Liver (tissue), 9 donors: ENCODE data around the gene EXOC2. TPM values are rescaled to one million over a fixed set of nuclear protein-coding genes. Genes with fewer than 3 reads are reported as not detected.

Experiments
- DNase-seq: peaks from one replicate; pipeline ENCODE4 v3.0.0-alpha.2; 2017; ENCODE audit warnings: low spot score
- H3K27ac ChIP-seq, 2 donors: one replicate each; pipeline ENCODE4 v1.7.0; 2013; ENCODE audit warnings: inconsistent platforms in 2 of 2, low read length in 2 of 2, control low read depth in 1 of 2, low read depth in 1 of 2, mild to moderate bottlenecking in 1 of 2
- H3K27me3 ChIP-seq, 4 donors: one replicate each; pipeline versions ENCODE4 v1.6.1 to v1.7.0; 2013; ENCODE audit warnings: low read length in 3 of 4, inconsistent platforms in 1 of 4, mild to moderate bottlenecking in 1 of 4, moderate library complexity in 1 of 4; ENCODE audit not compliant: control insufficient read depth in 4 of 4, insufficient read depth in 4 of 4
- H3K36me3 ChIP-seq, 4 donors: one replicate each; pipeline versions ENCODE4 v1.6.1 to v1.7.0; 2013; ENCODE audit warnings: low read length in 3 of 4, mild to moderate bottlenecking in 3 of 4, low read depth in 1 of 4, moderate library complexity in 1 of 4; ENCODE audit not compliant: control insufficient read depth in 4 of 4, insufficient read depth in 3 of 4
- H3K4me1 ChIP-seq, 4 donors: one replicate each; pipeline versions ENCODE4 v1.6.1 to v1.7.0; 2013; ENCODE audit warnings: low read length in 3 of 4, mild to moderate bottlenecking in 3 of 4, moderate library complexity in 1 of 4; ENCODE audit not compliant: control insufficient read depth in 4 of 4, insufficient read depth in 4 of 4
- H3K4me3 ChIP-seq, 3 donors: one replicate each; pipeline versions ENCODE4 v1.6.1 to v1.7.0; 2013; ENCODE audit warnings: low read length in 3 of 3, control low read depth in 1 of 3, low read depth in 1 of 3, mild to moderate bottlenecking in 1 of 3
- H3K9ac ChIP-seq, 2 donors: one replicate each; pipeline ENCODE4 v1.7.0; 2013; ENCODE audit warnings: low read length in 2 of 2, mild to moderate bottlenecking in 2 of 2, moderate library complexity in 2 of 2, control low read depth in 1 of 2, low read depth in 1 of 2
- H3K9me3 ChIP-seq, 4 donors: one replicate each; pipeline versions ENCODE4 v1.6.1 to v1.7.0; 2013; ENCODE audit warnings: low read length in 3 of 4; ENCODE audit not compliant: control insufficient read depth in 4 of 4
- EGR1 ChIP-seq, 2 donors: IDR thresholded peaks; 2 replicates each; pipeline ENCODE4 v1.6.1; 2016 to 2018; ENCODE audit warnings: antibody characterized with exemption in 2 of 2, low read depth in 2 of 2
- FOXA1 ChIP-seq: IDR thresholded peaks from 2 replicates; pipeline ENCODE4 v1.6.1; 2016; ENCODE audit warnings: antibody characterized with exemption
- FOXA2 ChIP-seq: IDR thresholded peaks from 2 replicates; pipeline ENCODE4 v1.6.1; 2016; ENCODE audit warnings: antibody characterized with exemption
- GABPA ChIP-seq, 2 donors: IDR thresholded peaks in 1 of 2; conservative IDR thresholded peaks in 1 of 2; 2 replicates each; pipeline ENCODE4 v1.6.1; 2016; ENCODE audit warnings: antibody characterized with exemption in 2 of 2, mild to moderate bottlenecking in 1 of 2, moderate library complexity in 1 of 2
- HNF4A ChIP-seq, 2 donors: conservative IDR thresholded peaks; 2 replicates each; pipeline ENCODE4 v1.6.1; 2016; ENCODE audit warnings: antibody characterized with exemption in 2 of 2, mild to moderate bottlenecking in 2 of 2
- HNF4G ChIP-seq: IDR thresholded peaks from 2 replicates; pipeline ENCODE4 v1.6.1; 2016; ENCODE audit warnings: antibody characterized with exemption
- JUND ChIP-seq, 2 donors: IDR thresholded peaks; 2 replicates each; pipeline ENCODE4 v1.6.1; 2016; ENCODE audit warnings: antibody characterized with exemption in 2 of 2
- NR2F2 ChIP-seq: IDR thresholded peaks from 2 replicates; pipeline ENCODE4 v1.6.1; 2016; ENCODE audit warnings: antibody characterized with exemption
- RAD21 ChIP-seq, 2 donors: IDR thresholded peaks; 2 replicates each; pipeline ENCODE4 v1.6.1; 2016; ENCODE audit warnings: antibody characterized with exemption in 2 of 2, mild to moderate bottlenecking in 2 of 2
- RXRA ChIP-seq, 2 donors: IDR thresholded peaks; 2 replicates each; pipeline ENCODE4 v1.6.1; 2017 to 2018; ENCODE audit warnings: antibody characterized with exemption in 2 of 2, mild to moderate bottlenecking in 1 of 2
- SP1 ChIP-seq: IDR thresholded peaks from 2 replicates; pipeline ENCODE4 v1.6.1; 2018; ENCODE audit warnings: antibody characterized with exemption, mild to moderate bottlenecking
- TAF1 ChIP-seq: conservative IDR thresholded peaks from 2 replicates; pipeline ENCODE4 v1.6.1; 2016; ENCODE audit warnings: antibody characterized with exemption, mild to moderate bottlenecking
- YY1 ChIP-seq: IDR thresholded peaks from 2 replicates; pipeline ENCODE4 v1.6.1; 2016; ENCODE audit warnings: antibody characterized with exemption, mild to moderate bottlenecking
- WGBS: extraction: QIAGEN DNeasy Blood & Tissue Kit; methylation state at CpG from one replicate; pipeline ENCODE4 v1.1.7; 2013; 5-methylcytosine and 5-hydroxymethylcytosine counted together
- polyA plus RNA-seq, 2 donors: library from polyadenylated mRNA; stranded (reverse) in 1 of 2; unstranded in 1 of 2; fragments of 200-250 nt in 1 of 2; fragments of >200 nt in 1 of 2; fragmentation: Nextera tagmentation in 1 of 2; extraction: Ambion mirVana in 1 of 2; gene quantifications; one replicate each; pipeline versions ENCODE4 v1.2.1 to v1.2.3, GENCODE V29; 2013 to 2015
- total RNA-seq, 2 donors: library from RNA; depleted of rRNA; stranded (reverse); fragments of >200 nt; gene quantifications; one replicate each; pipeline ENCODE4 v1.2.3, GENCODE V29; 2014
- TF ChIP-seq, protein P1 (sequence below): IDR thresholded peaks from 2 replicates; pipeline ENCODE4 v1.6.1; 2016; ENCODE audit warnings: antibody characterized with exemption, mild to moderate bottlenecking
- TF ChIP-seq, protein P2 (sequence below): IDR thresholded peaks from 2 replicates; pipeline ENCODE4 v1.6.1; 2016; ENCODE audit warnings: antibody characterized with exemption
- TF ChIP-seq, protein P3 (sequence below): IDR thresholded peaks from 2 replicates; pipeline ENCODE4 v1.6.1; 2016; ENCODE audit warnings: antibody characterized with exemption
- TF ChIP-seq, protein P4 (sequence below): IDR thresholded peaks from 2 replicates; pipeline ENCODE4 v1.6.1; 2016; ENCODE audit warnings: antibody characterized with exemption
- TF ChIP-seq, protein P5 (sequence below): fragments of 150-350 bp; IDR thresholded peaks from 2 replicates; pipeline ENCODE4 v1.5.1; 2017; ENCODE audit warnings: improper control_type of control experiment, low read depth, low read length; ENCODE audit not compliant: missing input control
- donor health status: healthy.
- donor health status: healthy.
- donor health status: healthy.
- donor health status: healthy.
- donor health status: healthy.

The EXOC2 gene
- total and polyA plus RNA-seq, 4 donors = 6.7 to 15.3 (median 9.2) TPM

DNA sequence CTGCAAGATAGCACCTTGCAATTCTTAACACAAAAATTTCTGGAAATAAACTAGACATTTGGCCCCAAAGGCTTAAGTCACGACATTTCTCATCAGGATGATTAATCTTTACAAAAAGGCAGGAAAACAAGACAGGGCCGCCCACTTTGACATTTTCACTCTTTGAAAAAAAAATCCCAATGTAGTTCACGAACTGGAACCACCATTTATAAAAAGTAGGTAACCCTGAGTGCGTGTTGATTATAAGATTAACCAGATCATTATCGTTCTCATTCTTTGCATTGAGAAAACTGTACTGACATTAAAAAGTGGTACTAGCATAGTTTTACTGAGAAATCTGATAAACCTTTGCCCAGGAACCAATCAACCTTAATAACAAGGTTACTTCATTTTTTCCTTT, 144.8 kb downstream of the EXOC2 start:
- H3K9ac ChIP-seq = no peak overlapping the region
- no peak overlapping the region for H3K4me3 ChIP-seq
- no peak overlapping the region for H3K27ac ChIP-seq
- H3K4me1 ChIP-seq = no peaks in the 10 kb centered on the region
- DNase-seq = no peak
- TF ChIP-seq HNF4A (conservative IDR thresholded peaks at IDR 0.05) (no peak), TAF1 (no peak), HNF4G (no peak), SP1 (no peak), RAD21 (IDR thresholded peaks at IDR 0.05) (no peak), FOXA1 (no peak), FOXA2 (no peak), GABPA (IDR thresholded peaks at IDR 0.05 in 1 of 2, conservative IDR thresholded peaks at IDR 0.05 in 1 of 2) (no peak), NR2F2 (no peak)
- TF ChIP-seq, protein P1, sequence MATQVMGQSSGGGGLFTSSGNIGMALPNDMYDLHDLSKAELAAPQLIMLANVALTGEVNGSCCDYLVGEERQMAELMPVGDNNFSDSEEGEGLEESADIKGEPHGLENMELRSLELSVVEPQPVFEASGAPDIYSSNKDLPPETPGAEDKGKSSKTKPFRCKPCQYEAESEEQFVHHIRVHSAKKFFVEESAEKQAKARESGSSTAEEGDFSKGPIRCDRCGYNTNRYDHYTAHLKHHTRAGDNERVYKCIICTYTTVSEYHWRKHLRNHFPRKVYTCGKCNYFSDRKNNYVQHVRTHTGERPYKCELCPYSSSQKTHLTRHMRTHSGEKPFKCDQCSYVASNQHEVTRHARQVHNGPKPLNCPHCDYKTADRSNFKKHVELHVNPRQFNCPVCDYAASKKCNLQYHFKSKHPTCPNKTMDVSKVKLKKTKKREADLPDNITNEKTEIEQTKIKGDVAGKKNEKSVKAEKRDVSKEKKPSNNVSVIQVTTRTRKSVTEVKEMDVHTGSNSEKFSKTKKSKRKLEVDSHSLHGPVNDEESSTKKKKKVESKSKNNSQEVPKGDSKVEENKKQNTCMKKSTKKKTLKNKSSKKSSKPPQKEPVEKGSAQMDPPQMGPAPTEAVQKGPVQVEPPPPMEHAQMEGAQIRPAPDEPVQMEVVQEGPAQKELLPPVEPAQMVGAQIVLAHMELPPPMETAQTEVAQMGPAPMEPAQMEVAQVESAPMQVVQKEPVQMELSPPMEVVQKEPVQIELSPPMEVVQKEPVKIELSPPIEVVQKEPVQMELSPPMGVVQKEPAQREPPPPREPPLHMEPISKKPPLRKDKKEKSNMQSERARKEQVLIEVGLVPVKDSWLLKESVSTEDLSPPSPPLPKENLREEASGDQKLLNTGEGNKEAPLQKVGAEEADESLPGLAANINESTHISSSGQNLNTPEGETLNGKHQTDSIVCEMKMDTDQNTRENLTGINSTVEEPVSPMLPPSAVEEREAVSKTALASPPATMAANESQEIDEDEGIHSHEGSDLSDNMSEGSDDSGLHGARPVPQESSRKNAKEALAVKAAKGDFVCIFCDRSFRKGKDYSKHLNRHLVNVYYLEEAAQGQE = no peak
- TF ChIP-seq, protein P2, sequence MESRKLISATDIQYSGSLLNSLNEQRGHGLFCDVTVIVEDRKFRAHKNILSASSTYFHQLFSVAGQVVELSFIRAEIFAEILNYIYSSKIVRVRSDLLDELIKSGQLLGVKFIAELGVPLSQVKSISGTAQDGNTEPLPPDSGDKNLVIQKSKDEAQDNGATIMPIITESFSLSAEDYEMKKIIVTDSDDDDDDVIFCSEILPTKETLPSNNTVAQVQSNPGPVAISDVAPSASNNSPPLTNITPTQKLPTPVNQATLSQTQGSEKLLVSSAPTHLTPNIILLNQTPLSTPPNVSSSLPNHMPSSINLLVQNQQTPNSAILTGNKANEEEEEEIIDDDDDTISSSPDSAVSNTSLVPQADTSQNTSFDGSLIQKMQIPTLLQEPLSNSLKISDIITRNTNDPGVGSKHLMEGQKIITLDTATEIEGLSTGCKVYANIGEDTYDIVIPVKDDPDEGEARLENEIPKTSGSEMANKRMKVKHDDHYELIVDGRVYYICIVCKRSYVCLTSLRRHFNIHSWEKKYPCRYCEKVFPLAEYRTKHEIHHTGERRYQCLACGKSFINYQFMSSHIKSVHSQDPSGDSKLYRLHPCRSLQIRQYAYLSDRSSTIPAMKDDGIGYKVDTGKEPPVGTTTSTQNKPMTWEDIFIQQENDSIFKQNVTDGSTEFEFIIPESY = no peak
- TF ChIP-seq, protein P3, sequence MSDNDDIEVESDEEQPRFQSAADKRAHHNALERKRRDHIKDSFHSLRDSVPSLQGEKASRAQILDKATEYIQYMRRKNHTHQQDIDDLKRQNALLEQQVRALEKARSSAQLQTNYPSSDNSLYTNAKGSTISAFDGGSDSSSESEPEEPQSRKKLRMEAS = no peak
- H3K9me3 ChIP-seq = no peaks in the 10 kb centered on the region
- H3K27me3 ChIP-seq = no peaks in the 10 kb centered on the region
- 91% methylated on average over 5 of the region's 5 CpGs for WGBS
- H3K36me3 ChIP-seq = peaks cover 4 to 16% (median 10%) of the 10 kb centered on the region in 4 donors

GRCh38 chr6:540490-540889, 152.4 kb downstream of the EXOC2 start:
- no peaks in the 10 kb centered on the region for H3K4me1 ChIP-seq
- H3K9ac ChIP-seq = no peak overlapping the region
- H3K27me3 ChIP-seq = no peaks in the 10 kb centered on the region
- H3K4me3 ChIP-seq = no peak overlapping the region
- H3K27ac ChIP-seq = no peak overlapping the region
- H3K36me3 ChIP-seq = peaks cover 4 to 27% (median 17%) of the 10 kb centered on the region in 4 donors
- peaks cover 0 to 3% (median 2%) of the 10 kb centered on the region in 4 donors for H3K9me3 ChIP-seq
- DNase-seq = no peak
- TF ChIP-seq EGR1 (IDR thresholded peaks at IDR 0.05; ENCODE audit: low read depth in 2 of 2) (no peak), YY1 (no peak), RAD21 (IDR thresholded peaks at IDR 0.05) (no peak), FOXA1 (no peak), SP1 (no peak), HNF4G (no peak), GABPA (IDR thresholded peaks at IDR 0.05 in 1 of 2, conservative IDR thresholded peaks at IDR 0.05 in 1 of 2) (no peak), JUND (IDR thresholded peaks at IDR 0.05) (no peak), NR2F2 (no peak), RXRA (IDR thresholded peaks at IDR 0.05) (no peak), HNF4A (conservative IDR thresholded peaks at IDR 0.05) (no peak), FOXA2 (no peak)
- TF ChIP-seq, protein P4, sequence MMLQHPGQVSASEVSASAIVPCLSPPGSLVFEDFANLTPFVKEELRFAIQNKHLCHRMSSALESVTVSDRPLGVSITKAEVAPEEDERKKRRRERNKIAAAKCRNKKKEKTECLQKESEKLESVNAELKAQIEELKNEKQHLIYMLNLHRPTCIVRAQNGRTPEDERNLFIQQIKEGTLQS = no peak
- TF ChIP-seq, protein P2 = no peak
- TF ChIP-seq, protein P1 = no peak
- TF ChIP-seq, protein P5, sequence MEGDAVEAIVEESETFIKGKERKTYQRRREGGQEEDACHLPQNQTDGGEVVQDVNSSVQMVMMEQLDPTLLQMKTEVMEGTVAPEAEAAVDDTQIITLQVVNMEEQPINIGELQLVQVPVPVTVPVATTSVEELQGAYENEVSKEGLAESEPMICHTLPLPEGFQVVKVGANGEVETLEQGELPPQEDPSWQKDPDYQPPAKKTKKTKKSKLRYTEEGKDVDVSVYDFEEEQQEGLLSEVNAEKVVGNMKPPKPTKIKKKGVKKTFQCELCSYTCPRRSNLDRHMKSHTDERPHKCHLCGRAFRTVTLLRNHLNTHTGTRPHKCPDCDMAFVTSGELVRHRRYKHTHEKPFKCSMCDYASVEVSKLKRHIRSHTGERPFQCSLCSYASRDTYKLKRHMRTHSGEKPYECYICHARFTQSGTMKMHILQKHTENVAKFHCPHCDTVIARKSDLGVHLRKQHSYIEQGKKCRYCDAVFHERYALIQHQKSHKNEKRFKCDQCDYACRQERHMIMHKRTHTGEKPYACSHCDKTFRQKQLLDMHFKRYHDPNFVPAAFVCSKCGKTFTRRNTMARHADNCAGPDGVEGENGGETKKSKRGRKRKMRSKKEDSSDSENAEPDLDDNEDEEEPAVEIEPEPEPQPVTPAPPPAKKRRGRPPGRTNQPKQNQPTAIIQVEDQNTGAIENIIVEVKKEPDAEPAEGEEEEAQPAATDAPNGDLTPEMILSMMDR = no peak
- TF ChIP-seq, protein P3 = no peak
